Gastroesophageal sphincter (tissue), 4 donors: Measurements from ENCODE around the gene LSAMP. TPM values are rescaled to one million over a fixed set of nuclear protein-coding genes. Genes with fewer than 3 reads are reported as not detected.

Source experiments
- ATAC-seq: fragments of 150-250 bp; one replicate; pipeline ENCODE4 v1.9.1; 2016; ENCODE audit warnings: mild to moderate bottlenecking, moderate library complexity
- H3K27ac ChIP-seq, 4 donors: fragments of 200-600 bp; sonication (generic) in 3 of 4; 1 replicate in 3 of 4; 2 replicates in 1 of 4; pipeline ENCODE4 v1.5.1; 2016 to 2019
- H3K27me3 ChIP-seq: fragments of 200-600 bp; sonication (generic); one replicate; pipeline ENCODE4 v1.5.1; 2019
- H3K36me3 ChIP-seq, 2 donors: fragments of 200-600 bp; sonication (generic); one replicate each; pipeline ENCODE4 v1.5.1; 2019; ENCODE audit warnings: control low read depth in 1 of 2
- H3K4me1 ChIP-seq, 3 donors: fragments of 200-600 bp; sonication (generic); 1 replicate in 2 of 3; 2 replicates in 1 of 3; pipeline ENCODE4 v1.5.1; 2016 to 2019; ENCODE audit warnings: control low read depth in 2 of 3
- H3K4me3 ChIP-seq, 2 donors: fragments of 200-600 bp; sonication (generic); one replicate each; pipeline ENCODE4 v1.5.1; 2019; ENCODE audit warnings: mild to moderate bottlenecking in 1 of 2, moderate library complexity in 1 of 2
- H3K9me3 ChIP-seq, 3 donors: fragments of 200-600 bp; sonication (generic); one replicate each; pipeline ENCODE4 v1.5.1; 2017 to 2019; ENCODE audit warnings: control low read depth in 2 of 3
- CTCF ChIP-seq, 4 experiments: fragments of 200-600 bp in 2 of 4; fragments of 450-650 bp in 2 of 4; sonication (generic) in 1 of 4; IDR thresholded peaks; one replicate each; pipeline ENCODE4 v1.5.1; 2017 to 2019; ENCODE audit warnings: antibody characterized with exemption in 4 of 4, mild to moderate bottlenecking in 2 of 4, moderate library complexity in 2 of 4
- EP300 ChIP-seq: sonication (generic); formaldehyde crosslinking; IDR thresholded peaks from one replicate; pipeline ENCODE4 v1.6.1; 2017; ENCODE audit warnings: antibody characterized with exemption, mild to moderate bottlenecking
- POLR2A ChIP-seq, 2 donors: fragments of 450-650 bp; IDR thresholded peaks; one replicate each; pipeline ENCODE4 v1.6.1; 2017; ENCODE audit warnings: antibody characterized with exemption in 2 of 2, mild to moderate bottlenecking in 2 of 2, moderate library complexity in 1 of 2
- POLR2AphosphoS5 ChIP-seq: sonication (generic); formaldehyde crosslinking; IDR thresholded peaks from one replicate; pipeline ENCODE4 v1.6.1; 2017; ENCODE audit warnings: antibody characterized with exemption
- WGBS, 2 donors: methylation state at CpG; one replicate each; pipeline ENCODE4 v1.1.5; 2018; ENCODE audit warnings: low coverage in 1 of 2; 5-methylcytosine and 5-hydroxymethylcytosine counted together
- total RNA-seq, 4 donors: library from RNA; depleted of rRNA; stranded (reverse); fragments of >200 nt; gene quantifications; one replicate each; pipeline ENCODE4 v1.1.0, GENCODE V29; 2016

LSAMP gene
- total RNA-seq, 4 donors from 2014 or later = 1.5 to 9.3 (median 3.6) TPM

- no peaks in the 10 kb centered on the region for H3K36me3 ChIP-seq
- ATAC-seq = no peak
- H3K27ac ChIP-seq = no peak overlapping the region
- WGBS, 2 donors = 56 to 58% methylated on average over 1 of the region's 1 CpG
- no peaks in the 10 kb centered on the region for H3K27me3 ChIP-seq
- TF ChIP-seq CTCF (IDR thresholded peaks at IDR 0.05) (no peak), POLR2AphosphoS5 (no peak), EP300 (no peak), POLR2A (IDR thresholded peaks at IDR 0.05) (no peak)
- no peaks in the 10 kb centered on the region for H3K4me1 ChIP-seq
- H3K4me3 ChIP-seq = no peak overlapping the region
- peaks cover 0 to 9% (median 0%) of the 10 kb centered on the region in 3 donors for H3K9me3 ChIP-seq
Observed at GRCh38 chr3:116150655-116151167, 294.6 kb downstream of the LSAMP start.

- Histone ChIP-seq H3K27me3 (no peaks in the 10 kb centered on the region), H3K36me3 (no peaks in the 10 kb centered on the region), H3K9me3 (peaks cover 0 to 15% (median 0%) of the 10 kb centered on the region in 3 donors), H3K4me1 (no peaks in the 10 kb centered on the region), H3K27ac (no peak overlapping the region), H3K4me3 (no peak overlapping the region)
- TF ChIP-seq POLR2A (IDR thresholded peaks at IDR 0.05) (no peak), EP300 (no peak), POLR2AphosphoS5 (no peak), CTCF (IDR thresholded peaks at IDR 0.05) (no peak)
- WGBS, 2 donors = 80 to 81% methylated on average over 7 of the region's 7 CpGs
- no peak for ATAC-seq
Observed at GRCh38 chr3:116148881-116149851, 296.1 kb downstream of the LSAMP start.

- Histone ChIP-seq H3K4me3 (no peak overlapping the region), H3K27ac (no peak overlapping the region), H3K4me1 (no peaks in the 10 kb centered on the region), H3K36me3 (no peaks in the 10 kb centered on the region), H3K9me3 (peaks cover 0 to 15% (median 0%) of the 10 kb centered on the region in 3 donors), H3K27me3 (no peaks in the 10 kb centered on the region)
- ATAC-seq = no peak
- WGBS, 2 donors = 86 to 95% methylated on average over 1 of the region's 1 CpG
- no peak for TF ChIP-seq CTCF (IDR thresholded peaks at IDR 0.05)
Observed at GRCh38 chr3:116145613-116146012, 299.7 kb downstream of the LSAMP start.

GRCh38 chr3:116141724-116142123, 303.6 kb downstream of the LSAMP start:
- Histone ChIP-seq H3K4me1 (no peaks in the 10 kb centered on the region), H3K9me3 (peaks cover 0 to 15% (median 0%) of the 10 kb centered on the region in 3 donors), H3K27me3 (no peaks in the 10 kb centered on the region), H3K36me3 (no peaks in the 10 kb centered on the region), H3K4me3 (no peak overlapping the region), H3K27ac (no peak overlapping the region)
- TF ChIP-seq CTCF (IDR thresholded peaks at IDR 0.05) (no peak), POLR2AphosphoS5 (no peak), EP300 (no peak), POLR2A (IDR thresholded peaks at IDR 0.05) (no peak)
- WGBS, 2 donors = 91 to 95% methylated on average over 3 to 4 of the region's 4 CpGs
- ATAC-seq = no peak
